ENCODE data around the gene IVD. TPM values are rescaled to one million over a fixed set of nuclear protein-coding genes. Genes with fewer than 3 reads are reported as not detected.
A peak's percentile ranks its signal among the peaks of the same experiment; 100 is the strongest.

Gene IVD
- total RNA-seq, result 43.4 and 50.7 TPM in 2 replicates

- peak; percentile 85 for DNase-seq (ENCODE audit: low read depth, low spot score)
These were observed at the start of gene IVD for GRCh38 chr15:40405501-40406381. TSS of gene IVD (plus strand) at chr15:40405795. CDS start at chr15:40405828, 33 bp downstream.

GRCh38 chr15:40355976-40356585 is 49.5 kb upstream of the IVD start:
- no peak for DNase-seq (ENCODE audit: low read depth, low spot score)

DNA sequence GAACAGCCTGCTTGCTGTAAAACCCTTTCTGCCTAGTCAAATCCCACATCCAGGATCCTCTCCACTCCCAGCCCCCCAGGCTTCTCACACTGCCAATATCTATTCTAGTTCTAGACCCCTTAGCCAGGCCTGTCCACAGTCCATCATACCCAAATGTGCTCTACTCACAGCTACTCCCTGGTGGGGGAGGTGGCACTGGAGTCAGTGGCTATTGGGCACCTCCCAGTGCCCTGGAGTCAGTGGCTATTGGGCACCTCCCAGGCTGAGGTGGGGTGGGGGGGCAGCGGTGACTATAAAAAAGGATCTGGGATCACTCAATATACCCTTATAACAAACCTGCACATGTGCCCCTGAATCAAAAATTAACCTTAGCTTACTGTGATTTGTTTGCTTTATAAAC is 48.3 kb upstream of the IVD start:
- no peak for DNase-seq (ENCODE audit: low read depth, low spot score)

DNA sequence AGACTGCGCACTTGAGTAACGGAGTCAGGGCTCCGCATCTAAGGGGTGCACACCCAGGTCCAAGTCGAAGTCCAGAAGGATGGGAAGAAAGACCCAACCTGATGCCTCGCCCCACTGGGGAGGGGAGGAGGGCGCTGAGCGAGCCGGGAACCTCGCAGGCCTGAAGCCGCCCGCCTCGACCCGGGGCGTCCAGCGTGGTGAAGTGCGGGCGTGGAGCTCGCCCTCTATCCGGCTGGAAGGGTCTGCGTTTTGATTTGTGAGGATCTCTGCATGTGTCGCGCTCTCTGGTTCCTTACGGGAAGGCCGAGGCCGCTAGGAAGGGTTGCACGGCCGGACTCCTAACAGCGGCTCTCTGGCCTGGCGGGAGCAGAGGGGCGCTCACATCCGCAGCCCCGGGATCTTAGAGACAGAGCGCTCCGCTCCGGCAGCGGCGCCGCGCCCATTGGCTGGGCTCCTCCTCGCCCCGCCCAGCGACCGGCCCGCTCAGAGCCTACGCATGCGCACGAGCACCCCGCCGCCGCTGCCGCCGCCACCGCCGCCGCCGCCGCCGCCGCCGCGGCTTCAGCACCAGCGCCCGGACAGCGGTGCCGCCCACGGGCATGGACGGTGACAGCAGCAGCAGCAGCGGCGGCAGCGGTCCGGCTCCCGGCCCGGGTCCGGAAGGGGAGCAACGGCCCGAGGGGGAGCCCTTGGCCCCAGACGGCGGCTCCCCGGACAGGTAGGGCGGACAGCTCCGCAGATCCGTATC is 47.7 kb upstream of the IVD start, which contains the start of gene DISP2:
Gene DISP2, plus strand, starts transcription at position 497 of the 748 bp plus-strand sequence. Its CDS starts 103 bp downstream, at position 600.
- DNase-seq (ENCODE audit: low read depth, low spot score), result no peak

- no peak for DNase-seq (ENCODE audit: low read depth, low spot score)
These were observed 46.9 kb upstream of the IVD start for GRCh38 chr15:40358471-40359353.

DNA sequence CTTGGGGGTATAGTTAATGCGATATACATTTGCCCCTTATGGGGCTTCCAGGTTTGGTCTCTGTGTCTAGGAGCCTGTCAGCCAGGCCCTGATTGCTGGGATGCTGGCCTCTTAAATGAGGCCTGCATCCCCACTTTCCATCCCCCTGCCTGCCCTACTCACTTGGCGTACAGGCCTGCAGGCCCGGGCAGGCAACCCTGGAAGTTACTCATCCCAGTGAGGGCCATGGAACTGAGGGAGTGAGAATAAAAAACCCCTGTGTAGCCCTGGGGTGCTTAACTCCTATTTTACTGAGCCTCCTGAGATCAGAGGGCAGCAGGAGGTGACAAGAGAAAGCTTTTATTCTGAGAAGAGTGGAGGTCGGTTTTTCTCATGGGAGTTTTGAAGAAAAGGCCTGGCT is 45.6 kb upstream of the IVD start:
- DNase-seq (ENCODE audit: low read depth, low spot score), result no peak

DNA sequence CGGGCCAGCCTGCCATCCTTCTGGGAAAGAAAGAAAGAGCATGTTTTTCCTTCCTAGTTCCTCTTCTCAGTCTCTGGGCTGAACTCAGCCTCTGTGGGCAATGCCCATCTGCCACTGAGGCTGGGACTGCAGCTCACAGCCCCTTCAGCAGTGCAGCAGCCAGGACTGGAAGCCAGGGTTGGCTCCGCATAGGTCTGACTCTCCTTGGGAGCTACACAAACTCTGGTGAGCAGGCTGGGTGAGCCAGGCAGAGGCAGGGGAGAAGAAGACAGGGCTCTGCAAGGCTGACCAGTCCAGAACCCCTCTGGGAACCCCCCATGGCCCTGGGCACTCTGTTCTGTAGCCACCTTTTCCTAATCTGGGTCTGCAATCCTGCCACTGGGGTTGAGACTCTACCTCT is 44.0 kb upstream of the IVD start:
- no peak for DNase-seq (ENCODE audit: low read depth, low spot score)

- no peak for DNase-seq (ENCODE audit: low read depth, low spot score)
These were observed 42.0 kb upstream of the IVD start for GRCh38 chr15:40363611-40364010.

DNA sequence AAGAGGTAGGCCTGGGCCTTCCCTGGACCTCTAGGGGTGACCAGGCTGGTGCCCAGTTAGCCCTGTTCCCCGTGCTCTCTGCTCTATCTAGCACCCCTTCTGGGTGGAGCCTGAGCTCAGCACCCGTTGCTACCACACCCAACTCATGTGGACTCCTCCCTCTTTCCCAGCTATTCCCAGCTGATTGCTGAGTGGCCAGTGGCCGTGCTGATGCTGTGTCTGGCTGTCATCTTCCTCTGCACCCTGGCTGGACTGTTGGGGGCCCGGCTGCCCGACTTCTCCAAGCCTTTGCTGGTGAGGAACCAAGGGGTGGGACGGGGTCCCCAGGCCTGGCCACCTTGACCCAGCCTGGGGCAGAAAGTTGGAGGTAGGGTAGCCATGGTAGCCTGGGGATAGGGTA is 41.3 kb upstream of the IVD start:
- no peak for DNase-seq (ENCODE audit: low read depth, low spot score)

DNA sequence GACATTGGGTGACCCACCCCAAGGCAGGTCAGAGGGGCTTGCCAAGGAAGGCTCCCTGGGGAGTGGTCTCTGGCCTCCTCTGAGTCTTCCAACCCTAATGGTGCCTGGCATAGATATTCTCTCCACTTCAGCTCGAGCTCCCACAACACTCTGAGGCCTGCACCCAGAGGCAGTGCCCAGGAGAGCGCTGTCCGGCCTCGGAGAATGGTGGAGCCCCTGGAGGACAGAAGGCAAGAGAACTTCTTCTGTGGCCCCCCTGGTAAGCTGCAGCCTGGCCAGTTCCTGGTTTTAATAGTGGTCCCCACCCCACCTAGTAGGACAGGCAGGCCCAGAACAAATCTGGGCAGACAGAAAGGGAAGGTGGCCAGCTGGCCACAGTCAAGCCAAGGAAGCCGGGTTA is 40.6 kb upstream of the IVD start:
- no peak for DNase-seq (ENCODE audit: low read depth, low spot score)

GRCh38 chr15:40365624-40366456 is 39.8 kb upstream of the IVD start:
- no peak for DNase-seq (ENCODE audit: low read depth, low spot score)

DNA sequence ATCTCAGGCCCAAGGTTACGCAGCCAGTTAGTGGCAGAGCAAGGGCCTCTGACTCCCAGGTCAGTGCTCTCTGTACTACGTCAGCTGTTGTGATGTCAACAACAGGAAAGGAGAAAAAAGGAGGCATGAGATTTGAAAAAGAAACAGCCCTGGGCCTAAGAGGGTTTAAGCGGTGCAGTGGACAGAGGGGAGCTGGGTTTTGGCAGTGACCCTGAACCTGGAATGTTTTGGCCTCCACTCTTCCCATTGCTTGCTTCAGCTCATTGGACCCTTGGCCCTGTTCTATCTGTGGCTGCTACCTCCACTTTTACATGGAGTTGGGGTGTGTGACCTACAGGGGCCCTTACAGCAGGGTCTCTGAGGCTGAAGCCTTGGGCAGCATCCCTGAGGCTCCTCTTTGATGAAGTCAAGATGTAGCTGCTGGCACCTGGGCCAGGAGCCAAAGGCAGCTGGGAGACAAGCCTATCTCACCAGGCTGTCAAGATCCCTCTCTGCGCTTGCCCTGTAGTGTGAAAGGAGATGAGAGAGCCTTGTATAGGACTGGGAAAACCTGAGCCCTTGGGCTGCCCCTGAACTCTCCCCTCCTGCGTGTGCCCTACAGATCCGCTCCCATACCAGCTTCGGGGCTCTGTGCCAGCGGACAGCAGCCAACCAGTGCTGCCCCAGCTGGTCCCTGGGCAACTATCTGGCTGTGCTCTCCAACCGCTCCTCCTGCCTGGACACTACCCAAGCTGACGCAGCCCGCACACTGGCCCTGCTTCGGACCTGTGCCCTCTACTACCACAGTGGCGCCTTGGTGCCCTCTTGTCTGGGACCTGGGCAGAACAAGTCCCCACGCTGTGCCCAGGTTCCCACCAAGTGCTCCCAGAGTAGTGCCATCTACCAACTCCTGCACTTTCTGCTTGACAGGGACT is 38.9 kb upstream of the IVD start:
- no peak for DNase-seq (ENCODE audit: low read depth, low spot score)

- no peak for DNase-seq (ENCODE audit: low read depth, low spot score)
These were observed 38.3 kb upstream of the IVD start for GRCh38 chr15:40367371-40367685.

- DNase-seq (ENCODE audit: low read depth, low spot score), result peak; percentile 64
These were observed 37.6 kb upstream of the IVD start for GRCh38 chr15:40367686-40368611.

- DNase-seq (ENCODE audit: low read depth, low spot score), result no peak
These were observed 36.7 kb upstream of the IVD start for GRCh38 chr15:40368719-40369473.

DNA sequence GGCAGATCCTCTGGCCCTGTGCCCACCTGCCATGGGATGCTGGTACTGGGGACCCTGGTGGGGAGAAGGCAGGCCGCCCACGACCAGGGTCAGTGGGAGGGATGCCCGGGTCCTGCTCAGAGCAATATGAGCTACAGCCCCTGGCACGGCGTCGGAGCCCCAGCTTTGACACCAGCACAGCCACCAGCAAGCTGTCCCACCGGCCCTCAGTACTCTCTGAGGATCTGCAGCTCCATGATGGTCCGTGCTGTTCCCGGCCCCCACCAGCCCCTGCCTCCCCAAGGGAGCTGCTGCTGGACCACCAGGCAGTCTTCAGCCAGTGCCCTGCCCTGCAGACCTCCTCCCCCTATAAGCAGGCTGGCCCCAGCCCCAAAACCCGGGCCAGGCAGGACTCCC is 36.1 kb upstream of the IVD start:
- no peak for DNase-seq (ENCODE audit: low read depth, low spot score)

DNA sequence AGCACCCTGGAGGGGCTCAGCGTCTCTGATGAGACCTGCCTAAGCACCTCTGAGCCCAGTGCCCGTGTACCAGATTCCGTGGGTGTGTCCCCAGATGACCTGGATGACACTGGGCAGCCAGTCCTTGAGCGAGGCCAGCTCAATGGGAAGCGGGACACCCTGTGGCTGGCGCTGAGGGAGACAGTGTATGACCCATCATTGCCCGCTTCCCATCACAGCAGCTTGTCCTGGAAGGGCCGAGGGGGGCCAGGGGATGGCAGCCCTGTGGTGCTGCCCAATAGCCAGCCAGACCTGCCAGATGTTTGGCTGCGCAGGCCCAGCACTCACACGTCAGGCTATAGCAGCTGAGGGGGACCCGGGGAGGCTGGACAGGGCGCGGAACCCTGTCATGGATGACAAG is 35.6 kb upstream of the IVD start:
- no peak for DNase-seq (ENCODE audit: low read depth, low spot score)
